Measurements from ENCODE around the gene CAMTA1.

CAMTA1 gene

DNA sequence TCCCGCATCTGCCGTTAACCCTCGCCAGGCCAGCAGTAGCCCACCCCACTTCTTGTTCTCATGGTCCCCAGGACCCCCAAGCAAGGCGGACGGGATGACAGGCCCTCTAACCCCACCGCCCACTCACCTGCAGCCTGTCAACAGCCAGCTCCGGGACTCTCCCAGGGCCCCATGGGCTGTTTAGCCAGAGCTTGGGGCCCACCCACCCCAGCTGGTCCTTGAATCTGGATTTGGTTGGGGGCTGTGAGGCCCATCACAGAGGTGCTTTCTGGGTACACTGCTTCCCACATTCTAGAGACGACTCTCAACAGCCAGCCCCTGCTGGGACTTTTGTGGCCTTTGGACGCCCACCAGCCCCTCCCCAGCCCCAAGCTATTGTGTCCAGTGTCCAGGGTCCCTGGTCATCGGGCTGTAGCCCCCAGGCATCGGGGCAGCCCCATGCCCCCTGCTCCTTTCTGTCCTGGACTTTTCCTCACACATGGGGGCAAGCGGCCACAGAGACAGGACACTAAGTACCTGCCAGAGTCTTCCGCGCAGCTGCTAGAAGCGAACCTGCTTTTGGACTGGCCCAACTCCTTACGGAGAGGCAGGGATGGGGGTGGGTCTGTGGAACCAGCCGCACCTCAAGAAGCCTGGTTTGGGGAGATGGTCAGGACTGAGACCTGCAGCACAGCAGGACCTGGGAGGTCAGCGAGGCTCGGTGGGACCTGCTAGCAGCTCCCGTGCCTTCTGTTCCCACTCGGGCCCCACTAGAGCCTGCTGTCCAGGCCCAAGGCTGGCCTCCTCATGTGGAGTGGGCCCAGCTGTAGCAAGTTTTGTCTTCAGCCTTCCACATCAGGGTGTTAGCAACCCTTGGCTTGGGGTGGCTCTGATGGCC lies 777.7 kb downstream of the CAMTA1 start:
- Histone ChIP-seq H3K27ac (ENCODE audit: insufficient read depth, low read depth, low read length, poor library complexity, severe bottlenecking) (no peak overlapping the region), H3K36me3 (ENCODE audit: control insufficient read depth, insufficient read depth, low read length) (no peaks in the 10 kb centered on the region), H3K9me3 (ENCODE audit: control insufficient read depth, low read length) (no peaks in the 10 kb centered on the region), H3K4me1 (ENCODE audit: control insufficient read depth, insufficient read depth, low read length) (peaks cover 15% of the 10 kb centered on the region), H3K4me3 (ENCODE audit: insufficient read depth, low read depth, low read length) (no peak overlapping the region), H3K27me3 (ENCODE audit: control insufficient read depth, insufficient read depth, low read length, poor library complexity, severe bottlenecking) (no peaks in the 10 kb centered on the region)
- 91 to 92% methylated on average over 21 of the region's 21 CpGs for WGBS, 2 experiments

DNA sequence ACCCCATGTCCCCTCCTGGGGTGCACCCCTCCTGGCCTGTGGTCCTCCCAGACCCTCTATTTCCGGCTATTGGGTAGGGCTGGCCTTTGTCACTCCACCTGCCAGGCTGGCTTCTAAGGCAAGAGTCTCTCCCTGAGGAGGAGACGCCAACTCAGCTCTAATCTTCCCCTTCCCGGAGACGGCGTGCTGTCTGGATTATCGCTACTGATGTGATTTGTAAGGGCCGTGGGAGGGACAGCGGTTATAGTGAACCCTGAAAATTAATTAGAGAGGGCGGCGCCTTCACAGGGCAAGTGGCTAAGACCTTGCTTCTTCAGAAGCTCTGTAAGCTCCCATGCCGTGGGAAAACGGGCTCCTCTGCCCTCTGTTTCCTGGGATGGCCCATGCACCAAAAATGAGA lies 778.9 kb downstream of the CAMTA1 start:
- WGBS, 2 experiments, result 93 to 94% methylated on average over 12 of the region's 12 CpGs
- H3K4me3 ChIP-seq (ENCODE audit: insufficient read depth, low read depth, low read length), result no peak overlapping the region
- no peaks in the 10 kb centered on the region for H3K36me3 ChIP-seq (ENCODE audit: control insufficient read depth, insufficient read depth, low read length)
- no peak overlapping the region for H3K27ac ChIP-seq (ENCODE audit: insufficient read depth, low read depth, low read length, poor library complexity, severe bottlenecking)
- H3K9me3 ChIP-seq (ENCODE audit: control insufficient read depth, low read length), result no peaks in the 10 kb centered on the region
- H3K27me3 ChIP-seq (ENCODE audit: control insufficient read depth, insufficient read depth, low read length, poor library complexity, severe bottlenecking), result no peaks in the 10 kb centered on the region
- peaks cover 10% of the 10 kb centered on the region for H3K4me1 ChIP-seq (ENCODE audit: control insufficient read depth, insufficient read depth, low read length)

GRCh38 chr1:7565099-7565750 lies 780.0 kb downstream of the CAMTA1 start:
- no peaks in the 10 kb centered on the region for H3K9me3 ChIP-seq (ENCODE audit: control insufficient read depth, low read length)
- no peak overlapping the region for H3K27ac ChIP-seq (ENCODE audit: insufficient read depth, low read depth, low read length, poor library complexity, severe bottlenecking)
- H3K27me3 ChIP-seq (ENCODE audit: control insufficient read depth, insufficient read depth, low read length, poor library complexity, severe bottlenecking), result no peaks in the 10 kb centered on the region
- H3K4me1 ChIP-seq (ENCODE audit: control insufficient read depth, insufficient read depth, low read length), result peaks cover 5% of the 10 kb centered on the region
- no peaks in the 10 kb centered on the region for H3K36me3 ChIP-seq (ENCODE audit: control insufficient read depth, insufficient read depth, low read length)
- H3K4me3 ChIP-seq (ENCODE audit: insufficient read depth, low read depth, low read length), result no peak overlapping the region
- WGBS, 2 experiments, result 91 to 92% methylated on average over 10 of the region's 10 CpGs

DNA sequence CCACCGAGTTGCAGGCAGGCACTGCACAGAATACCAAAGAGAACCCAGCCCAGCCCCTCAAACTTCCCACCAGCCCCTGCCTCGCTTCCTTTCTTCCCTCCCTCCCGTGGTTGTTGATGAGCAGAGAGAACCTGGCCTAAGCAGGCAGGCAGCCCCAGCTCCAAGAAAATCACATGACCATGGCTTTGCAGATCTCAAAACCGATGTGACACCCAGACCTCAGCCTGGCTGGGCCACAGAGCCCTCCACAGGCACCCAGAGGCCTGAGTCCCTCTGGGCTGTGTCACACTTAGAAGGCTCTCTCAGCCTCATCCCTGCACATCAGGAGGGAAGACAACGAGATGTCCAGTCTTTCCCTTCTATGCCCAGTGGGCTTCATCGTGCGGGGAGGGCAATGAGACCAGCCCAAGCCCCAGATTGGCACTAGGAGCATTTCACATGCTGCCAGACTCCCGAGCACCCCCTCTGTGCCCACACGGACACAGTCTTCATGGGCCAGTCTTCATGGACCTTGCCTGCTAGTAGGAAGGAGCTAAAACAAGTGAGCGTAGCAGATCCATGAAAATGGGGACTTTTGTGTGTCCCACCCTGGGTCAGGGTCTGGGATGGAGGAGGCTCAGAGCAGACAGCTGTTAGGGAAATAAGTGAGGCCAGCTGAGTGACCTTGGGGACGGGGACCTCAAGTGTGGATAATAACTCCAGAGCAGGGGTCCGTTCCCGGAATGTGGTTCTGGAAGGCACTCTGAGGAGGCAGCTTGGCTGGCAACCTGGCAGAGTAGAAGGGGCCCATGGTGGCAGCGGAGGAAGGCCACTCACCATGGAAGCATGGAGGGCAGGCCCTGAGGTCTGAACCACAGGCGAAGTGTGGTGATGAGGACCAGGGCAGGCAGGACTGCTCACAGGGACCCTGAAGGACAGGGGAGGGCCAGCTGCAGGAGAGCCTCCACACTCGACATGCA lies 781.4 kb downstream of the CAMTA1 start:
- no peak overlapping the region for H3K4me3 ChIP-seq (ENCODE audit: insufficient read depth, low read depth, low read length)
- no peak overlapping the region for H3K27ac ChIP-seq (ENCODE audit: insufficient read depth, low read depth, low read length, poor library complexity, severe bottlenecking)
- H3K36me3 ChIP-seq (ENCODE audit: control insufficient read depth, insufficient read depth, low read length), result no peaks in the 10 kb centered on the region
- peaks cover 5% of the 10 kb centered on the region for H3K4me1 ChIP-seq (ENCODE audit: control insufficient read depth, insufficient read depth, low read length)
- H3K9me3 ChIP-seq (ENCODE audit: control insufficient read depth, low read length), result no peaks in the 10 kb centered on the region
- H3K27me3 ChIP-seq (ENCODE audit: control insufficient read depth, insufficient read depth, low read length, poor library complexity, severe bottlenecking), result no peaks in the 10 kb centered on the region
- 92 to 95% methylated on average over 16 of the region's 16 CpGs for WGBS, 2 experiments

- no peak overlapping the region for H3K27ac ChIP-seq (ENCODE audit: insufficient read depth, low read depth, low read length, poor library complexity, severe bottlenecking)
- no peaks in the 10 kb centered on the region for H3K9me3 ChIP-seq (ENCODE audit: control insufficient read depth, low read length)
- WGBS, 2 experiments, result 90 to 93% methylated on average over 3 of the region's 3 CpGs
- no peaks in the 10 kb centered on the region for H3K27me3 ChIP-seq (ENCODE audit: control insufficient read depth, insufficient read depth, low read length, poor library complexity, severe bottlenecking)
- H3K36me3 ChIP-seq (ENCODE audit: control insufficient read depth, insufficient read depth, low read length), result no peaks in the 10 kb centered on the region
- peaks cover 5% of the 10 kb centered on the region for H3K4me1 ChIP-seq (ENCODE audit: control insufficient read depth, insufficient read depth, low read length)
- H3K4me3 ChIP-seq (ENCODE audit: insufficient read depth, low read depth, low read length), result no peak overlapping the region
Observed at GRCh38 chr1:7567376-7567775, 782.1 kb downstream of the CAMTA1 start.

GRCh38 chr1:7568053-7568452 lies 782.8 kb downstream of the CAMTA1 start:
- no peak overlapping the region for H3K27ac ChIP-seq (ENCODE audit: insufficient read depth, low read depth, low read length, poor library complexity, severe bottlenecking)
- no peaks in the 10 kb centered on the region for H3K36me3 ChIP-seq (ENCODE audit: control insufficient read depth, insufficient read depth, low read length)
- no peaks in the 10 kb centered on the region for H3K27me3 ChIP-seq (ENCODE audit: control insufficient read depth, insufficient read depth, low read length, poor library complexity, severe bottlenecking)
- H3K4me1 ChIP-seq (ENCODE audit: control insufficient read depth, insufficient read depth, low read length), result peaks cover 5% of the 10 kb centered on the region
- no peak overlapping the region for H3K4me3 ChIP-seq (ENCODE audit: insufficient read depth, low read depth, low read length)
- no peaks in the 10 kb centered on the region for H3K9me3 ChIP-seq (ENCODE audit: control insufficient read depth, low read length)
- 86 to 95% methylated on average over 4 of the region's 4 CpGs for WGBS, 2 experiments

- Histone ChIP-seq H3K27me3 (ENCODE audit: control insufficient read depth, insufficient read depth, low read length, poor library complexity, severe bottlenecking) (no peaks in the 10 kb centered on the region), H3K4me1 (ENCODE audit: control insufficient read depth, insufficient read depth, low read length) (peaks cover 5% of the 10 kb centered on the region), H3K4me3 (ENCODE audit: insufficient read depth, low read depth, low read length) (no peak overlapping the region), H3K36me3 (ENCODE audit: control insufficient read depth, insufficient read depth, low read length) (no peaks in the 10 kb centered on the region), H3K9me3 (ENCODE audit: control insufficient read depth, low read length) (no peaks in the 10 kb centered on the region), H3K27ac (ENCODE audit: insufficient read depth, low read depth, low read length, poor library complexity, severe bottlenecking) (no peak overlapping the region)
- 89% methylated on average over 2 of the region's 2 CpGs for WGBS, 2 experiments
Observed at GRCh38 chr1:7568901-7569524, 783.8 kb downstream of the CAMTA1 start.

GRCh38 chr1:7570311-7570710 lies 785.1 kb downstream of the CAMTA1 start:
- H3K36me3 ChIP-seq (ENCODE audit: control insufficient read depth, insufficient read depth, low read length), result no peaks in the 10 kb centered on the region
- WGBS, 2 experiments, result 94 to 96% methylated on average over 5 of the region's 5 CpGs
- no peaks in the 10 kb centered on the region for H3K27me3 ChIP-seq (ENCODE audit: control insufficient read depth, insufficient read depth, low read length, poor library complexity, severe bottlenecking)
- no peaks in the 10 kb centered on the region for H3K9me3 ChIP-seq (ENCODE audit: control insufficient read depth, low read length)
- no peak overlapping the region for H3K27ac ChIP-seq (ENCODE audit: insufficient read depth, low read depth, low read length, poor library complexity, severe bottlenecking)
- no peaks in the 10 kb centered on the region for H3K4me1 ChIP-seq (ENCODE audit: control insufficient read depth, insufficient read depth, low read length)
- H3K4me3 ChIP-seq (ENCODE audit: insufficient read depth, low read depth, low read length), result no peak overlapping the region

DNA sequence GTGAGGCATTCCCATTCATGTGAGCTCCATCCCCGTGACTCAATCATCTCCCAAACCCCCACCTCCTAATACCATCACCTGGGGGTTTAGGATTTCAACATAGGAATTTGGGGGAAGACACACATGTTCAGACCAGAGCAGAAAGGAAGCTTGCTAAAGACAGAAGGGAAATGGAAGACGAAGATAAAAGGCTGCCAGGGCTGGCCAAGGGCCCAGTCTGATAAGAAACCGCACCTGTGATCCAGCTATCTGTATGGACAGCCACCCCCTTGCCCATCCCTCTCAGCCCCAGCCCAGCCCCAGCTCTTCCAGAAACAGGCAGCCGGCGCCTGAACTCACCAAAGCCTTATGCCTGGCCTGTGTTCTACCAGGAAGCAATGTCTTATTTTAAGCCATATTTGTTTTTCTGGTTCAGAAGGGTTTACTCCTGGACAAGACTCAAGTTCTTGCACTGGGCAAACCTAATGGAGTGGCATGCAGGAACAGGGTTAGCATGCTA lies 787.4 kb downstream of the CAMTA1 start:
- 87 to 91% methylated on average over 4 of the region's 5 CpGs for WGBS, 2 experiments
- Histone ChIP-seq H3K9me3 (ENCODE audit: control insufficient read depth, low read length) (no peaks in the 10 kb centered on the region), H3K27ac (ENCODE audit: insufficient read depth, low read depth, low read length, poor library complexity, severe bottlenecking) (no peak overlapping the region), H3K36me3 (ENCODE audit: control insufficient read depth, insufficient read depth, low read length) (no peaks in the 10 kb centered on the region), H3K4me1 (ENCODE audit: control insufficient read depth, insufficient read depth, low read length) (no peaks in the 10 kb centered on the region), H3K27me3 (ENCODE audit: control insufficient read depth, insufficient read depth, low read length, poor library complexity, severe bottlenecking) (no peaks in the 10 kb centered on the region), H3K4me3 (ENCODE audit: insufficient read depth, low read depth, low read length) (no peak overlapping the region)
